SU-DHL-6 (cell line): ENCODE data around the gene LRP1B.

Source experiments
- H2AFZ ChIP-seq: fragments of 200-600 bp; sonication (generic); 2 replicates; pipeline ENCODE4 v1.6.1; 2014; ENCODE audit warnings: low read depth, mild to moderate bottlenecking, moderate library complexity, mixed read lengths, antibody characterized with exemption, low read length; ENCODE audit not compliant: severe bottlenecking
- H3F3A ChIP-seq: fragments of 200-600 bp; shearing (Covaris generic); 2 replicates; pipeline ENCODE4 v1.6.0; 2016; ENCODE audit warnings: antibody characterized with exemption, mild to moderate bottlenecking; ENCODE audit not compliant: insufficient read depth
- H3K27ac ChIP-seq: fragments of 200-600 bp; sonication (generic); 2 replicates; pipeline ENCODE4 v1.5.1; 2016; ENCODE audit warnings: low read depth, mild to moderate bottlenecking, low read length, moderate library complexity, mixed read lengths
- H3K27me3 ChIP-seq: fragments of 200-600 bp; sonication (generic), shearing (Covaris generic); 2 replicates; pipeline ENCODE4 v1.6.0; 2014; ENCODE audit warnings: mild to moderate bottlenecking, low read length
- H3K36me3 ChIP-seq: fragments of 200-600 bp; sonication (generic); 2 replicates; pipeline ENCODE4 v1.6.1; 2014; ENCODE audit warnings: mild to moderate bottlenecking, low read length, mixed read lengths
- H3K4me2 ChIP-seq: fragments of 300-600, 200-600 bp; shearing (Covaris generic), sonication (generic); 2 replicates; pipeline ENCODE4 v1.6.0; 2014; ENCODE audit warnings: low read length, low read depth, mild to moderate bottlenecking; ENCODE audit not compliant: poor library complexity, severe bottlenecking
- H3K4me3 ChIP-seq: fragments of 200-600 bp; sonication (generic); 2 replicates; pipeline ENCODE4 v1.5.1; 2014; ENCODE audit warnings: antibody characterized with exemption, low read length, mild to moderate bottlenecking, mixed read lengths; ENCODE audit not compliant: insufficient read depth, poor library complexity, severe bottlenecking
- H3K79me2 ChIP-seq: fragments of 200-600 bp; sonication (generic); 2 replicates; pipeline ENCODE4 v1.6.1; 2014; ENCODE audit warnings: mild to moderate bottlenecking, low read length, moderate library complexity; ENCODE audit not compliant: insufficient read depth
- H3K9ac ChIP-seq: fragments of 200-600 bp; sonication (generic); 2 replicates; pipeline ENCODE4 v1.7.0; 2014; ENCODE audit warnings: mild to moderate bottlenecking, low read length
- H3K9me2 ChIP-seq: fragments of 200-600 bp; sonication (generic); replicated peaks from 2 replicates; pipeline ENCODE4 v1.6.1; 2014; ENCODE audit warnings: low read length; ENCODE audit not compliant: insufficient read depth
- H3K9me3 ChIP-seq: fragments of 200-600 bp; sonication (generic); 2 replicates; pipeline ENCODE4 v1.6.1; 2014; ENCODE audit warnings: low read length, mixed read lengths; ENCODE audit not compliant: insufficient read depth
- H4K20me1 ChIP-seq: fragments of 200-600 bp; sonication (generic); 2 replicates; pipeline ENCODE4 v1.6.1; 2014; ENCODE audit warnings: low read depth, mild to moderate bottlenecking, antibody characterized with exemption, low read length, moderate library complexity, mixed read lengths
- CTCF ChIP-seq: fragments of 200-600 bp; sonication (generic); IDR thresholded peaks from one replicate; pipeline ENCODE4 v1.5.1; 2017; ENCODE audit warnings: antibody characterized with exemption, mild to moderate bottlenecking, low read length, moderate library complexity; ENCODE audit not compliant: insufficient read depth, poor library complexity, severe bottlenecking
- EZH2phosphoT487 ChIP-seq: fragments of 200-600 bp; sonication (generic), shearing (Covaris generic); conservative IDR thresholded peaks from 2 replicates; pipeline ENCODE4 v1.6.1; 2018; ENCODE audit warnings: mild to moderate bottlenecking, antibody characterized with exemption, low read length, moderate library complexity, mixed read lengths

LRP1B gene

GRCh38 chr2:141704541-141704940, 426.3 kb downstream of the LRP1B start:
- no peaks in the 10 kb centered on the region for H3K9me2 ChIP-seq
- no peaks in the 10 kb centered on the region for H3K36me3 ChIP-seq
- no peak overlapping the region for H2AFZ ChIP-seq
- H3K27me3 ChIP-seq, result no peaks in the 10 kb centered on the region
- no peaks in the 10 kb centered on the region for H3K9me3 ChIP-seq
- no peak overlapping the region for H3K9ac ChIP-seq
- TF ChIP-seq CTCF (no peak), EZH2phosphoT487 (no peak)
- no peak overlapping the region for H3K4me2 ChIP-seq
- H3K27ac ChIP-seq, result no peak overlapping the region
- no peak overlapping the region for H3K4me3 ChIP-seq
- H4K20me1 ChIP-seq, result no peaks in the 10 kb centered on the region
- no peaks in the 10 kb centered on the region for H3K79me2 ChIP-seq
- no peaks in the 10 kb centered on the region for H3F3A ChIP-seq

GRCh38 chr2:141703501-141703900, 427.3 kb downstream of the LRP1B start:
- Histone ChIP-seq H3K79me2 (no peaks in the 10 kb centered on the region), H3K9me2 (no peaks in the 10 kb centered on the region), H3K27me3 (no peaks in the 10 kb centered on the region), H3K36me3 (no peaks in the 10 kb centered on the region), H2AFZ (no peak overlapping the region), H4K20me1 (no peaks in the 10 kb centered on the region), H3K4me3 (no peak overlapping the region), H3K9me3 (no peaks in the 10 kb centered on the region), H3K27ac (no peak overlapping the region), H3F3A (no peaks in the 10 kb centered on the region), H3K9ac (no peak overlapping the region), H3K4me2 (no peak overlapping the region)
- TF ChIP-seq CTCF (no peak), EZH2phosphoT487 (no peak)

- no peak overlapping the region for H3K27ac ChIP-seq
- H3K9me2 ChIP-seq, result no peaks in the 10 kb centered on the region
- no peaks in the 10 kb centered on the region for H3F3A ChIP-seq
- no peak overlapping the region for H2AFZ ChIP-seq
- no peaks in the 10 kb centered on the region for H3K9me3 ChIP-seq
- H3K4me2 ChIP-seq, result no peak overlapping the region
- H3K27me3 ChIP-seq, result no peaks in the 10 kb centered on the region
- H3K36me3 ChIP-seq, result no peaks in the 10 kb centered on the region
- no peaks in the 10 kb centered on the region for H3K79me2 ChIP-seq
- H4K20me1 ChIP-seq, result no peaks in the 10 kb centered on the region
- TF ChIP-seq EZH2phosphoT487, result no peak
- no peak overlapping the region for H3K9ac ChIP-seq
- no peak overlapping the region for H3K4me3 ChIP-seq
Measured at GRCh38 chr2:141701618-141702017, 429.2 kb downstream of the LRP1B start.

GRCh38 chr2:141699573-141699972, 431.2 kb downstream of the LRP1B start:
- Histone ChIP-seq H3K79me2 (no peaks in the 10 kb centered on the region), H3K9ac (no peak overlapping the region), H3K27ac (no peak overlapping the region), H2AFZ (no peak overlapping the region), H3K36me3 (no peaks in the 10 kb centered on the region), H3K9me2 (no peaks in the 10 kb centered on the region), H4K20me1 (no peaks in the 10 kb centered on the region), H3F3A (no peaks in the 10 kb centered on the region), H3K27me3 (no peaks in the 10 kb centered on the region), H3K4me3 (no peak overlapping the region), H3K4me2 (no peak overlapping the region), H3K9me3 (no peaks in the 10 kb centered on the region)
- TF ChIP-seq CTCF (no peak), EZH2phosphoT487 (no peak)
